Measurements from ENCODE around the gene KHDRBS1. TPM values are rescaled to one million over a fixed set of nuclear protein-coding genes. Genes with fewer than 3 reads are reported as not detected.
"Not testable (repeated sequence)": the region's sequence is repeated elsewhere in the genome, so short reads cannot be mapped to it uniquely, and the experiment has no call there.

KHDRBS1 gene
- polyA plus RNA-seq, 3 donors = 218 to 249 (median 237) TPM

DNA sequence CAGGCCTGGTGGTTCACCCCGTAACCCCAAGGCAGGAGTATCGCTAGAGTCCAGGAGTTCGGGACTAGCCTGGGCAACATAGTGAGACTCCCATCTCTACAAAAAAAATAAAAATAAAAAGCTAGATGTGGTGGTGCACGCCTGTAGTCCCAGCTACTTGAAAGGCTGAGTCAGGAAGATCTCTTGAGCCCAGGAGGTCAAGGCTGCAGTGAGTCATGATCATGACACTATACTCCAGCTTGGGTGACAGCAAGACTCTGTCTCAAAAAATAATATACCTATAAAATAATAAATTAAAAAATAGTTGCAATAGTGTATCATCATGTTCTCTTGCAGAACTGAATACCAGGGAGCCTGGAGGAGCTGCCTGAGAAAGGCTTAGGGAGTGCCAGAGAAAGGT lies 39.2 kb downstream of the KHDRBS1 start:
- no peak for DNase-seq

DNA sequence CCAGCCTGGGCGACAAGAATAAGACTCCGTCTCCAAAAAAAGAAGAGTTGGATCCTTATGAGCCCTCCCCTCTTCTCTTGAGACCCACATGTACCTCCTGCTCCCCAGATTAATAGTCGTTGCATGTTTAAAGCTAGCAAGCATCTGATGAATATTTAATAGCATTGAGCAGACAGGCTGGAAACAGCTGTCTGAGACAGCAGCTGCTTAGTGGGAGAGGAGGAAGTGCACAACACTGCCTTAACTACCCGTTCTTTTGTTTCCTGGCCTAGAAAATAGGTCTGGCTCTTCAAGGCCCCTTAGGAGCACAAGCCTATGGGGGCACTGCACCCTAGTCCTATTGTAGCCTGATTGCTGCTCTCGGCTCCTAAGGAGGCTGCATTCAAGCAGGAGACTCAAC lies 41.7 kb downstream of the KHDRBS1 start:
- DNase-seq = no peak

DNA sequence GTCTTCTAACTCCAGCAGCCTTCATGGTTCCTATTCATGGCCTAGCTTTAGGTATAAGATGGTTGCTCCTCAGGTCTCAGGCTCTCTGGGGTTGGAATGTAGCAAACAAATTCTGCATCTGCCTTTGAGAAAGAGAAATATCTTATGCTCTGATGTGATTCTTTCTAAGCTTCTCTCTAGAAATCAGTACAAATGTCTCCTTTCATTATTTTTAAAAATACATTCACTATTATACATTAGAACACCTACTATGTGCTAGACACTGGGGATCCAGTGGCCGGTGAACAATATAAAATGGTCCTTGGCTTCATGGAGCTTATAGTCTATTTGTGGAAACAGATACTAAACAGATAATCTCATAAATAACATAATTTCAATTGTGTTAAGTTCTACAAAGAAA lies 42.9 kb downstream of the KHDRBS1 start:
- no peak for DNase-seq

DNA sequence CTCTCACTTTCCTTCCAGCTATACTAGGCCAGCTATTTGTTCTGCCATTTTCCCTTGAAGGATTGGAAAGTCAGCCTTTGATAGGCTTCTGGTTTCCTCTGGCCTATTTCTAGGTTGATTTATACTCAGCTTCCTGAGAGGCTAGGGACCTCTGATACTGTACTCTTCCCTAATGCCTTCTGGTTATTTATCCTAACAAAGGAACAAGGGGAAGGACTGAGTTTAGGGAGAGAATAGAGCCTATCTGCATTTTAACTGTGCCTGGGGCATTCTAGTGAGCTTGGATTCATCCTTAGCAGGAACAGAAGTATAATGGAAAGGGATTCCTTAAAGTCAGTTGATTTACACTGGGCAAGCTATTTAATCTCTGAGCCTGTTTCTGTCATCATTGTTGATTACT lies 47.2 kb downstream of the KHDRBS1 start:
- DNase-seq = no peak

DNA sequence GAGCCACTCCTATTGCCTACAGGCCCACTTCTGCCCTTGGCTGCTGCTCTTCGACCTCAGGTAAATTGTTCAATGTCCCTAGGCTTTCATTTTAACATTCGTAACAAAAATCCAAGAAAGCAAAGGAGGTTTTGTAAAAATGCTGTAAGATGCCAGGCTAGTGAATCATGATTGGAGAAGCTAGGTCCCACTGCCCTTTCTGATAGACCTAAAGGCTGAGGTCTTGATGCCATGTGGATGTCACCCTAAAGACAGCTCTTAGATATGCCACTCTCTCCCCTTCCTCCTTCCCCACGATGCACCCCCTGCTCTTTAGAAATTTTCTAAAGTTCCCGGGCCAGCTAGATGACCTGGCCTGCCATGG lies 49.2 kb downstream of the KHDRBS1 start:
- no peak for DNase-seq

DNA sequence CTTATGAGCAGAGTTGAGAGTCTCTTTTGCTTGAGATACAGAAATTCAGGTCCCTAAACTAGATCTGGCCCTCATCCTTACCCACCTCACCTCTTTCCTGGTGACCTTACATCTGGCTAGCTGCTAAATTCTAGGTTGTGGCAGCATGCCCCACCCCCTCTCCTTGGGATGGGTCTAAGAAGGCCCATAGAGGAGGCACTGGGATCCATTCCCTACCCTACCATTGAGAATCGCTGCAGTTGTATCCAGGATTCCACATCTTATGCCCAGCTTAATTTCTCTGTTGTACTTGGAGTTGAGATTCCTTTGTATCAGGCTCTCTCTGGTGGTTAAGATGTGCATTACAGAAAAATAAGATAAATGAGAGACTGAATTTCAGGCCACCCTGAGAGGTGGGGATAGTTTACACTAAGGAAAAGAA lies 49.6 kb downstream of the KHDRBS1 start:
- DNase-seq = peak; percentile 73

DNA sequence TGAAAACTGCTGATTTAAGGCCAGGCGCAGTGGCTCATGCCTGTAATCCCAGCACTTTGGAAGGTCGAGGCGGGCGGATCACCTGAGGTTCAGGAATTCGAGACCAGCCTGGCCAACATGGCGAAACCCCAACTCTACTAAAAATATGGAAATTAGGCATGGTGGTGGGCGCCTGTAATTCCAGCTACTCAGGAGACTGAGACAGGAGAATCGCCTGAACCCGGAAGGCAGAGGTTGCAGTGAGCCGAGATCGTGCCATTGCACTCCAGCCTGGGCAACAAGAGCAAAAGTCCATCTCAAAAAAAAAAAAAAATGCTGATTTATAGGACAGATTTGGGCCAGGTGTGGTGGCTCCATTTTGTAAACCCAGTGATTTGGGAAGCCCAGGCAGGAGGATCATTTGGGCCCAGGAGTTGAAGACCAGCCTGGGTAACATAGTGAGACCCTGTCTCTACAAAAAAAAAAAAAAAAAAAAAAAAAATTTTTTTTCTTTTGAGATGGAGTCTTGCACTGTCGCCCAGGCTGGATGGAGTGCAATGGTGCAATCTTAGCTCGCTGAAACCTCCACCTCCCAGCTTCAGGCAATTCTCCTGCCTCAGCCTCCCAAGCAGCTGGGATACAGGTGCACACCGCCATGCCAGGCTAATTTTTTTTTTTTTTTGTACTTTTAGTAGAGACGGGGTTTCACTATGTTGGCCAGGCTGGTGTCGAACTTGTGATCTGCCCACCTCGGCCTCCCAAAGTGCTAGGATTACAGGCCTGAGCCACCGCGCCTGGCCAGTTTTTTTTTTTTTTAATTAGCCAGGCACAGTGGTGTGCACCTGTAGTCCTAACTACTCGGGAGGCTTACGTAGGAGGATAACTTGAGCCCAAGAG lies 52.2 kb downstream of the KHDRBS1 start:
- not testable (repeated sequence) for DNase-seq

DNA sequence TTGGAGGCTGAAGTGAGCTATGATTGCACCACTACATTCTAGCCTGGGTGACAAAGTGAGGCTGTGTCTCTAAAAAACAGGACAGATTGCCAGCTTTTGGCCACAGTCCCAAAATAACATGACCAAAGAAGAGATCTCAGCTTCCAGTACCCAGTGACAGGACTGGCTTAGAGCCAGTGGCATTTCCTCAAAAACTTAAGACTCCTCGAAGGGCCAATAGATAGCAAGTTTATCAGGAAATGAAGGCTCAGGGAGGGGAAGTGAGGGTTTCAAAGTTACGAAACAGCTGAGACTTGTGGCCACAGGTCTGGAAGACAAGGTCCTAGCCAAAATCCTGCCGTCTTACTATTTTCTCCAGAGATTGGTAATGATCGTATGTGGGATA lies 52.8 kb downstream of the KHDRBS1 start:
- peak; percentile 50 for DNase-seq

DNA sequence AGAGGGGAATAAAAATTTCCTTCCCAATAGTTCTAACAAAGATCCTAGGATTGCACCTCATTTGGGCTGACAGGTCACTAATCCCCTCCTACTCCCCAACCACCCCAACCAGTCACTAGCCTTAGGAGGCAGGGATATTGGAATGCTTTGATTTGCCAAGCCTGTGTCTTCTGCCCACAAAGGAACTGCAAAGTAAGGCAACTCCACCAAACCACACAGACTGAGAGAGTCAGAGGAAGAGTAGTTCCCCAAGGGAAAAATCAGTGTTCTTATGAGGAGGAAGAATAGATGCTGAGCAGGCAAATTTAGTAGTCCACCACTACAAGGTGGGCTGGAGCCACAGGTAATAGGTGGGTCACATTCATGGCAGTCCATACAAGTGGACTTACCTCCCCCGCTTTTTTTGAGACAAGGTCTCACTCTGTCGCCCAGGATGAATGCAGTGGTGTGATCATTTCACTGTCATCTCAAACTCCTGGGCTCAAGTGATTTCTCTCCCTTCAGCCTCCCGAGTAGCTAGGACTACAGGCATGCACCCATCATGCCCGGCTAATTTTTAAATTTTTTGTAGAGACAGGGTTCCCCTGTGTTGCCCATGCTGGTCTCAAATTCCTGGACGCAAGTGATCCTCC lies 55.4 kb downstream of the KHDRBS1 start:
- DNase-seq = no peak

DNA sequence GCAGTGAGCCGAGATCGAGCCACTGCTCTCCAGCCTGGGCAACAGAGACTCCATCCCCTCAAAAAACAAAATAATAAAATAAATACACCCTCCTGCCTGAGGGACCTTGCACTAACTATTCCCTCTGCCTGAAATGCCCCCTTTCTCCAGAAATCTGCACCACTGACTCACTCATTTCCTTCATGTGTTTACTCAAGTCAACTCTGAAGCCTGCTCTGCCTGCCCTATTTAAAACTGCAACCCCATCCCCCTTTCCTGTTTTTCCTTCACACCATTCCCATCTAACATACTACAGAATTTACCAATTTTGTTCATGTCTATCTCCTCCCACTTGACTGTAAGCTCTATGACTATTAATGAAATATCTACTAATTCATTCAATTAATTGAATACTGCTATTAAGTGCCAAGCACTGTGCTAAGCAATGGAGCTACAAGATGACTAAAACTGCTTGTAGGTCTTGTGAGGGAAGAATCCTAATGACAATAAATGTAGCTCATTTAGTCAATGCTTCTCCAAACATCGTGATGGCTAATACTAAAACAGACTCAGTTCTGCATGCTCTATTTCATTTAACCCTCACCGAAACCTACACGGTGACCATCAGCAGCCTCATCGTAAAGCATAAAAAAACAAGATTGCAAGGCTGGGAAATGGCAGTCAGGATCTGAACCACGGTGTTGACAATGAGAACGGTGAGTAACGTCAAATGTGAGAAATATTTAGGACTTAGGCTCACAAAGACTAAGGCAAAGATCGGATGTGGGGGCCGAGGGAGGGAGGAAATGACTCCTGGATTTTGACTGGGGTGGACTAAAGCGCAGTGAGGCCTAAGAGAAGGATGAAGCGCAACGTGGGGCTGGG lies 58.3 kb downstream of the KHDRBS1 start:
- peak; percentile 46 for DNase-seq

DNA sequence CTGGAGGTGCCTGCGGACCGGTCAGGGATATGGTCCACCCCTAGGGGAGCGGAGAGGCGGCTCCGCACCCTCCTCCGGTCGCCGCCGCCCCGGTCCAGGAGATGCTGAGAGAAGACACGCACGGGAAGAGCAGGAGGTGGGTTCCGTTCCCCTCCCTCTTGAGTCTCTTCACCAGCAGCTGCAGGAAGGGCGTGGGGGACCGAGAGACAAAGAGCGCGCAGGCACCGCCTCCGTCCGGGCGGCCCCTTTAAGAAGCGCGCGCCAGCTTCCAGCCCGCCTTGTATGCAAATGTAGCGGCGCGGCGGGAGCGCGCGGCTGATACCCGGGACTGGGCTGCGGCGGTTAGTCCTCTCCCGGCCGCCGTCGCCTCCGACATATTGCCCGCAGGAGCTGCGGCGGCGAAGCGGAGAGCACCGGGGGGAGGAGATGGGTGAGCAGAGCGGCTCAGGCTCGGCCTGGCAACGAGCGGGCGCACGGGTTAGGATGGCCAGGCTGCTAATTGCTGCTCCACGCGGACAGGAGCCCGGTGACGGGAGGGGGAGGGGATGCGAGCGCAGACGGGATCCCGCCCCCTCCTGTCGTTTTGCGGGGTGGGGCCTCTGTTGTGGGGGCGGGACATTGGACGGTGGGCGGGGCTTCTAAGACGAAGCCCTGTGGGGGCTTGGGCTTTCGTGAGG lies 59.1 kb downstream of the KHDRBS1 start, which contains the start of gene TMEM39B:
TMEM39B (plus strand) TSS at position 318 of the 677 bp plus-strand sequence; CDS start at position 427, 109 bp downstream.
- DNase-seq = peak; percentile 96

DNA sequence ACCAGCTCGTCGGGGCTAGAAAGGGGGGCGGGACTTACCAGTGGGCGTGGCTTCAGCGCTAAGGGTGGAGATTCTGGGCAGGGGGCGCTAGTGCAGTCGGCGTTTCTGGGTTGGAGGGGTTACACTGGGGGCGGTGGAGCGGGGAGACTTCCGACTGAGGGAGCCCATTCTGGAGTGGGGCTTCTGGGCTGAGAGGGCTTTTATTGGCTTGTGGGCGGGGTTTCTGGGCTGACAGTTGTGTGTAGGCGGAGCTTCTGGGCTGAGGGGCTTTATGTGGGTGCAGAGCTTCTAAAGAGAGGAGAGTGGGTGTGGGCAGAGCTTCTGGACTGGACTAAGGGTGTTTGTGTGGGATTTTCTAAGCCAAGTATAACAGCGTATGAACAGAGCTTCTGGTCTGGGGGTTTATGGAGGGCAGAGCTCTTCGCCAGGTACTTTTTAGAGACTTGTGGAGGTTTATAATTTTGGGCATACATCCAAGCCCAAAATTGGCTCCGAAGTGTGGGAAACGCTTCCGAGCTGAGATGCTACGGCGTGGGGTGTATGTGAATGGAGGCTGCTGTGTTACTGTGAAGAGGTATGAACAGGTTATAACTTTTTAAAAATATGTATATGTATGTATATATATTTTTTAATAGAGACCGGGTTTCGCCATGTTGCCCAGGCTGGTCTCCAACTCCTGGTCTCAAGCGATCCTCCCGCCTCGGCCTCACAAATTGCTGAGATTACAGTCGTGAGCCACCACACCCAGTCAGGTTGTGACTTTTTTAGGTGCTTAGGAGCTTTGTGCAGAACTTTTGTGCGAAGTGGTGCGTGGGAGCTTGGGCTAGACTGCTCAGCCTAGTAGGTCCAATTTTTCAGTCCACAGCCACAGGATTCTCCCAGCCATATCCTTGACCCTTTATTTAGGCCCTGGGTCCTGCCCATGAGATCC lies 59.9 kb downstream of the KHDRBS1 start:
- DNase-seq = peak; percentile 94

DNA sequence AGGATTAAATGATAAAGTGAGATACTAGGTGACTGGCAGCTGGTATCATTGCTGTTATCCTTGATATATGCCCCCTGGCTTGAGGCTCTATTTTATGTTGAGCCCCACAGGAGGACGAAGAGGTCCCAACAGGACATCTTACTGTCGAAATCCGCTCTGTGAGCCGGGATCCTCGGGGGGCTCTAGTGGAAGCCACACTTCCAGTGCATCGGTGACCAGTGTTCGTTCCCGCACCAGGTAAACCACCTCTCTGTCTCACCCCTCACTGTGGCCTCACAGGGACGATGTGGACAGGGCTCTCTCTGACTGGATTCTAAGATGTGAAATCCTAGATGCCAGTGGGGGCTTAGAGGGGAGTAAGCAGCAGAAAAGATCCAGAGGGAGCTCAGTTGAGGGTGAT lies 61.2 kb downstream of the KHDRBS1 start:
- DNase-seq = no peak

DNA sequence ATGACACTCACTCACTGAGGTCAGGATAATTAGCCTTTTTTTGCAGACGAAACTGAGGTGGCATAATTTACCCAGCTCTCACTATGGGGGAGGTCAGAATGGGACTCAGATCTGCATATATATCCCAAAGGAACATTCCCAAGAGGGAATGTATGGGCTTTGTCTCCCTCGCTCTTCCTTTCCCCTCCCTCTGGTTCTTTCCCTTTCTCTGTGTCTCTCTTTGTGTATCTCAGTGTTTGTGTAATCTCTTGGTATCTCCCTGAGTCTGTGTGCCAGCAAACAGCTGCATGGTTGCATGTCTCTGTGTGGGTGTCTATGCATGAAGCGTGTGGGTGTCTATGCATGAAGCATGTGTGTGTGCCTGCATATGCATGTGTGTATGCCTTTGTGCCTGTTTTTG lies 63.8 kb downstream of the KHDRBS1 start:
- DNase-seq = no peak

DNA sequence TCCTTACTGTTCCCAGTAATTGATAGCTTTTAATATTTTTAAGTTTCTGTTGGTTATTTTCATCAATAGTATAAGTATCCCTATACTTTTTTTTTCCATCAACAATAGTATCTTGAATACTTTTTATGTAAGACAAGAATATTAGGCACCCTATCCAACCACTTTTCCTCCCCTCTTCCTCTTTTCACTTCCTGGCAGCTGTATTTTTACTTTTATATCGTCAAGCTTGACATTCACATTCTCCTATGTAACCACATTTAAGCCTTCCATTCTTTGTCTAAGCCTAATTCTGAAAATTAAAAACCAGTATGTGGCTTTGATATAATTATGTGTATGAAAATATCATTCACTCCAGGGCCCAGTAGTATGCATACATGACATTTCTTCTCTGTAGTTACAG lies 68.4 kb downstream of the KHDRBS1 start:
- DNase-seq = no peak

DNA sequence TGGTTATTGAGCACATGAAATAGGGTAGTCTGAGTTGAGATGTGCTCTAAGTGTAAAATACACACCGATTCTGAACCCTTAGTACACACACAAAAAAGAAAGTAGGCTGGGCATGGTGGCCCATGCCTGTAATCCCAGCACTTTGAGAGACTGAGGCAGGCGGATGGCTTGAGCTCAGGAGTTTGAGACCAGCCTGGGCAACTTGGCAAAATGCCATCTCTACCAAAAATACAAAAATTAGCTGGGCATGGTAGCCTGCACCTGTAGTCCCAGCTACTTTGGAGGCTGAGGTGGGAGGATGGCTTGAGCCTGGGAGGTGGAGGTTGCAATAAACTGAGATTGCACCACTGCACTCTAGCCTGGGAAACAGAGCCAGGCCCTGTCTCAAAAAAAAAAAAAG lies 72.7 kb downstream of the KHDRBS1 start:
- DNase-seq = not testable (repeated sequence)

DNA sequence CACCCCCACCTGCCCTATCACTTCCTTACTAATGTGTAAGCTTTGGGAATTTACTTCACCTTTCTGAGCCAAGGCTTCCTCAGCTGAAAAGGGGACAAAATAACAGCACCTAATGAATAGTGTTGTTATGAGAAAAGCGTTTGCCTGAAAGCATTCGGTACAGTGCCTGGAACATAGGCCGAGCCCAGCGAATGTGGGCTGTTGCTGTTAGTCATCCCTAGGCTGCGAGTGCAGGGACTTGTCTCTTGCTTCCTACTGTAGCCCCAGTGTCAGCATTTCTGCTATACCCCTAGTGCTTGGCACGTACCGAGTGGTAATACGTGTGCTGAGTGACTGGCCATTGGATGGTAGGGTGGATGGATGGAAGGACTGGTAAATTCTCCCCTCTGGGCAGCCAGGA lies 77.5 kb downstream of the KHDRBS1 start:
- no peak for DNase-seq

DNA sequence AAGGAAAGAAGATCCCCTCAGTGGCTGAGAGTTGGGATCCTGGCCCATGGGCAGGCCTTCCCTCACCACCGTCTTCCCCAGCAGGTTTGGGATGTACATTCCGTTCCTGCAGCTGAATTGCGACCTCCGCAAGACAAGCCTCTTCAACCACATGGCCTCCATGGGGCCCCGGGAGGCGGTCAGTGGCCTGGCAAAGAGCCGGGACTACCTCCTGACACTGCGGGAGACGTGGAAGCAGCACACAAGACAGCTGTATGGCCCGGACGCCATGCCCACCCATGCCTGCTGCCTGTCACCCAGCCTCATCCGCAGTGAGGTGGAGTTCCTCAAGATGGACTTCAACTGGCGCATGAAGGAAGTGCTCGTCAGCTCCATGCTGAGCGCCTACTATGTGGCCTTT lies 77.9 kb downstream of the KHDRBS1 start:
- DNase-seq = no peak
